ENCODE results near the gene SHLD1. TPM values are rescaled to one million over a fixed set of nuclear protein-coding genes. Genes with fewer than 3 reads are reported as not detected.

Gene SHLD1
- polyA plus RNA-seq, 1 donor from 2014 or later, result 15.3 TPM

GRCh38 chr20:5886788-5887187 is 136.6 kb downstream of the SHLD1 start:
- H3K9me2 ChIP-seq (ENCODE audit: insufficient read depth, low read length), result no peaks in the 10 kb centered on the region
- H3K79me2 ChIP-seq (replicated peaks; ENCODE audit: insufficient read depth, low read length), result no peaks in the 10 kb centered on the region
- H3K4me3 ChIP-seq (ENCODE audit: low read length), result no peak overlapping the region
- H3K36me3 ChIP-seq (ENCODE audit: insufficient read depth, low read length), result no peaks in the 10 kb centered on the region
- H3K9me3 ChIP-seq (ENCODE audit: low read length), result no peaks in the 10 kb centered on the region
- H3K27me3 ChIP-seq (ENCODE audit: insufficient read depth, low read depth, low read length), result no peaks in the 10 kb centered on the region
- no peak overlapping the region for H3K4me2 ChIP-seq (ENCODE audit: low read length)
- H3K9ac ChIP-seq (ENCODE audit: low read length), result no peak overlapping the region
- no peaks in the 10 kb centered on the region for H4K20me1 ChIP-seq (ENCODE audit: insufficient read depth)
- H2AFZ ChIP-seq (ENCODE audit: low read depth, low read length), result no peak overlapping the region
- H3F3A ChIP-seq (ENCODE audit: insufficient read depth, low read length, poor library complexity, severe bottlenecking), result no peaks in the 10 kb centered on the region
- no peak overlapping the region for H3K27ac ChIP-seq (ENCODE audit: low read length)
- TF ChIP-seq, protein P1, sequence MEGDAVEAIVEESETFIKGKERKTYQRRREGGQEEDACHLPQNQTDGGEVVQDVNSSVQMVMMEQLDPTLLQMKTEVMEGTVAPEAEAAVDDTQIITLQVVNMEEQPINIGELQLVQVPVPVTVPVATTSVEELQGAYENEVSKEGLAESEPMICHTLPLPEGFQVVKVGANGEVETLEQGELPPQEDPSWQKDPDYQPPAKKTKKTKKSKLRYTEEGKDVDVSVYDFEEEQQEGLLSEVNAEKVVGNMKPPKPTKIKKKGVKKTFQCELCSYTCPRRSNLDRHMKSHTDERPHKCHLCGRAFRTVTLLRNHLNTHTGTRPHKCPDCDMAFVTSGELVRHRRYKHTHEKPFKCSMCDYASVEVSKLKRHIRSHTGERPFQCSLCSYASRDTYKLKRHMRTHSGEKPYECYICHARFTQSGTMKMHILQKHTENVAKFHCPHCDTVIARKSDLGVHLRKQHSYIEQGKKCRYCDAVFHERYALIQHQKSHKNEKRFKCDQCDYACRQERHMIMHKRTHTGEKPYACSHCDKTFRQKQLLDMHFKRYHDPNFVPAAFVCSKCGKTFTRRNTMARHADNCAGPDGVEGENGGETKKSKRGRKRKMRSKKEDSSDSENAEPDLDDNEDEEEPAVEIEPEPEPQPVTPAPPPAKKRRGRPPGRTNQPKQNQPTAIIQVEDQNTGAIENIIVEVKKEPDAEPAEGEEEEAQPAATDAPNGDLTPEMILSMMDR (IDR thresholded peaks at IDR 0.05; ENCODE audit: poor library complexity, severe bottlenecking), result no peak
- no peak for TF ChIP-seq TAF1 (IDR thresholded peaks at IDR 0.05; ENCODE audit: low read depth)
- no peak for TF ChIP-seq EP300 (conservative IDR thresholded peaks at IDR 0.05; ENCODE audit: poor library complexity, severe bottlenecking)
- TF ChIP-seq EZH2 (IDR thresholded peaks at IDR 0.05; ENCODE audit: borderline replicate concordance, insufficient read depth, low read length, poor library complexity, severe bottlenecking), result no peak
- no peak for TF ChIP-seq POLR2AphosphoS5 (IDR thresholded peaks at IDR 0.05)
- TF ChIP-seq SMC3 (conservative IDR thresholded peaks at IDR 0.05; ENCODE audit: poor library complexity), result no peak
- TF ChIP-seq RAD21 (conservative IDR thresholded peaks at IDR 0.05), result no peak
- TF ChIP-seq, protein P2, sequence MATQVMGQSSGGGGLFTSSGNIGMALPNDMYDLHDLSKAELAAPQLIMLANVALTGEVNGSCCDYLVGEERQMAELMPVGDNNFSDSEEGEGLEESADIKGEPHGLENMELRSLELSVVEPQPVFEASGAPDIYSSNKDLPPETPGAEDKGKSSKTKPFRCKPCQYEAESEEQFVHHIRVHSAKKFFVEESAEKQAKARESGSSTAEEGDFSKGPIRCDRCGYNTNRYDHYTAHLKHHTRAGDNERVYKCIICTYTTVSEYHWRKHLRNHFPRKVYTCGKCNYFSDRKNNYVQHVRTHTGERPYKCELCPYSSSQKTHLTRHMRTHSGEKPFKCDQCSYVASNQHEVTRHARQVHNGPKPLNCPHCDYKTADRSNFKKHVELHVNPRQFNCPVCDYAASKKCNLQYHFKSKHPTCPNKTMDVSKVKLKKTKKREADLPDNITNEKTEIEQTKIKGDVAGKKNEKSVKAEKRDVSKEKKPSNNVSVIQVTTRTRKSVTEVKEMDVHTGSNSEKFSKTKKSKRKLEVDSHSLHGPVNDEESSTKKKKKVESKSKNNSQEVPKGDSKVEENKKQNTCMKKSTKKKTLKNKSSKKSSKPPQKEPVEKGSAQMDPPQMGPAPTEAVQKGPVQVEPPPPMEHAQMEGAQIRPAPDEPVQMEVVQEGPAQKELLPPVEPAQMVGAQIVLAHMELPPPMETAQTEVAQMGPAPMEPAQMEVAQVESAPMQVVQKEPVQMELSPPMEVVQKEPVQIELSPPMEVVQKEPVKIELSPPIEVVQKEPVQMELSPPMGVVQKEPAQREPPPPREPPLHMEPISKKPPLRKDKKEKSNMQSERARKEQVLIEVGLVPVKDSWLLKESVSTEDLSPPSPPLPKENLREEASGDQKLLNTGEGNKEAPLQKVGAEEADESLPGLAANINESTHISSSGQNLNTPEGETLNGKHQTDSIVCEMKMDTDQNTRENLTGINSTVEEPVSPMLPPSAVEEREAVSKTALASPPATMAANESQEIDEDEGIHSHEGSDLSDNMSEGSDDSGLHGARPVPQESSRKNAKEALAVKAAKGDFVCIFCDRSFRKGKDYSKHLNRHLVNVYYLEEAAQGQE (IDR thresholded peaks at IDR 0.05; ENCODE audit: borderline replicate concordance), result no peak
- no peak for TF ChIP-seq MXI1 (conservative IDR thresholded peaks at IDR 0.05; ENCODE audit: poor library complexity, severe bottlenecking)

- H3K27ac ChIP-seq (ENCODE audit: low read length), result no peak overlapping the region
- H3K9me2 ChIP-seq (ENCODE audit: insufficient read depth, low read length), result no peaks in the 10 kb centered on the region
- H2AFZ ChIP-seq (ENCODE audit: low read depth, low read length), result no peak overlapping the region
- no peaks in the 10 kb centered on the region for H3F3A ChIP-seq (ENCODE audit: insufficient read depth, low read length, poor library complexity, severe bottlenecking)
- no peaks in the 10 kb centered on the region for H4K20me1 ChIP-seq (ENCODE audit: insufficient read depth)
- no peaks in the 10 kb centered on the region for H3K79me2 ChIP-seq (replicated peaks; ENCODE audit: insufficient read depth, low read length)
- no peak for TF ChIP-seq MXI1 (conservative IDR thresholded peaks at IDR 0.05; ENCODE audit: poor library complexity, severe bottlenecking)
- no peak for TF ChIP-seq EZH2 (IDR thresholded peaks at IDR 0.05; ENCODE audit: borderline replicate concordance, insufficient read depth, low read length, poor library complexity, severe bottlenecking)
- TF ChIP-seq EP300 (conservative IDR thresholded peaks at IDR 0.05; ENCODE audit: poor library complexity, severe bottlenecking), result no peak
- TF ChIP-seq RAD21 (conservative IDR thresholded peaks at IDR 0.05), result no peak
- TF ChIP-seq, protein P1 (IDR thresholded peaks at IDR 0.05; ENCODE audit: poor library complexity, severe bottlenecking), result no peak
- TF ChIP-seq, protein P2 (IDR thresholded peaks at IDR 0.05; ENCODE audit: borderline replicate concordance), result no peak
- no peak for TF ChIP-seq POLR2AphosphoS5 (IDR thresholded peaks at IDR 0.05)
- TF ChIP-seq SMC3 (conservative IDR thresholded peaks at IDR 0.05; ENCODE audit: poor library complexity), result no peak
- no peak for TF ChIP-seq TAF1 (IDR thresholded peaks at IDR 0.05; ENCODE audit: low read depth)
- no peaks in the 10 kb centered on the region for H3K9me3 ChIP-seq (ENCODE audit: low read length)
- no peaks in the 10 kb centered on the region for H3K27me3 ChIP-seq (ENCODE audit: insufficient read depth, low read depth, low read length)
- no peak overlapping the region for H3K4me2 ChIP-seq (ENCODE audit: low read length)
- no peaks in the 10 kb centered on the region for H3K36me3 ChIP-seq (ENCODE audit: insufficient read depth, low read length)
- H3K4me3 ChIP-seq (ENCODE audit: low read length), result no peak overlapping the region
- H3K9ac ChIP-seq (ENCODE audit: low read length), result no peak overlapping the region
Measured at GRCh38 chr20:5887386-5887785, 137.2 kb downstream of the SHLD1 start.
